ENCODE data around the gene PRICKLE2.

DNA sequence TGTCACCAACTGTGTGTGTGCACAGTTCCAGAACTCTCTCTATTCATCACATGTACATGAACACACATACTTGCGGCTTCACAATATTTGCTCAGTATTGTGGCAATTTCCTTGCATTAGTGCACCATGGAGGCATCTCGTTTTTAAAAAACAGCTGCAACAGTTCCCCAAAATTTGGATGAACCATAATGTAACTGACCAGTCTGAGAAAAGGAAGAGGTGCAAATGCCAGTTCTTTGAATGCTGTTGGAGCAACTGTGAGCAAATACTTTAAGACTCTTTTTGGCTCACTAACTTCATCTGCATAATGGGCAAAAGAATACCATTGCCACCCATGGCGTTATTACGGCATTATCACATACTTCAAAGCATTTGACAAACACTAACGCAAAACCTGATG is 163.6 kb downstream of the PRICKLE2 start:
- TF ChIP-seq, protein P1, sequence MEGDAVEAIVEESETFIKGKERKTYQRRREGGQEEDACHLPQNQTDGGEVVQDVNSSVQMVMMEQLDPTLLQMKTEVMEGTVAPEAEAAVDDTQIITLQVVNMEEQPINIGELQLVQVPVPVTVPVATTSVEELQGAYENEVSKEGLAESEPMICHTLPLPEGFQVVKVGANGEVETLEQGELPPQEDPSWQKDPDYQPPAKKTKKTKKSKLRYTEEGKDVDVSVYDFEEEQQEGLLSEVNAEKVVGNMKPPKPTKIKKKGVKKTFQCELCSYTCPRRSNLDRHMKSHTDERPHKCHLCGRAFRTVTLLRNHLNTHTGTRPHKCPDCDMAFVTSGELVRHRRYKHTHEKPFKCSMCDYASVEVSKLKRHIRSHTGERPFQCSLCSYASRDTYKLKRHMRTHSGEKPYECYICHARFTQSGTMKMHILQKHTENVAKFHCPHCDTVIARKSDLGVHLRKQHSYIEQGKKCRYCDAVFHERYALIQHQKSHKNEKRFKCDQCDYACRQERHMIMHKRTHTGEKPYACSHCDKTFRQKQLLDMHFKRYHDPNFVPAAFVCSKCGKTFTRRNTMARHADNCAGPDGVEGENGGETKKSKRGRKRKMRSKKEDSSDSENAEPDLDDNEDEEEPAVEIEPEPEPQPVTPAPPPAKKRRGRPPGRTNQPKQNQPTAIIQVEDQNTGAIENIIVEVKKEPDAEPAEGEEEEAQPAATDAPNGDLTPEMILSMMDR (IDR thresholded peaks at IDR 0.05) = no peak
- TF ChIP-seq POLR2A (IDR thresholded peaks at IDR 0.05) = no peak
